GM21529 (cell line): ENCODE results near the gene ZNF473.
"Not testable (repeated sequence)": the region's sequence is repeated elsewhere in the genome, so short reads cannot be mapped to it uniquely, and the experiment has no call there.

Experiments used
- ATAC-seq: cut with Tn5 transposase; IDR thresholded peaks from one replicate; pipeline ENCODE4 v1.9.1; 2021; ENCODE audit not compliant: unreplicated experiment

The ZNF473 gene

GRCh38 chr19:50097884-50098283 is 72.1 kb downstream of the ZNF473 start:
- ATAC-seq: not testable (repeated sequence)

GRCh38 chr19:50098892-50099291 is 73.1 kb downstream of the ZNF473 start:
- not testable (repeated sequence) for ATAC-seq

DNA sequence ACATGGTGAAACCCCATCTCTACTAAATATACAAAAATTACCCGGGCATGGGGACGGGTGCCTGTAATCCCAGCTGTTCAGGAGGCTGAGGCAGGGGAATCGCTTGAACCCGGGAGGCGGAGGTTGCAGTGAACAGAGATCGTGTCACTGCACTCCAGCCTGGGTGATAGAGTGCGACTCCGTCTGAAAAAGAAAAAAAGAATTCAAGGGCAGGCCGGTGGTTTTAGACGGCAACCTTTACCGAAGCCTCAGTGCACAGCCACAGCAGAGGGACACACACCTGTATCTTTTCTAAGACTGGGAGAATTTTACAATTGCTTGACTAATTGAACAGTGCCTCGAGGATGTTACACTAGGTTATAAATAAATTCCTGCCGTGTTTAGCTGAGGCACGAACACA is 73.9 kb downstream of the ZNF473 start:
- ATAC-seq: not testable (repeated sequence)

GRCh38 chr19:50100946-50101345 is 75.1 kb downstream of the ZNF473 start:
- not testable (repeated sequence) for ATAC-seq
